Measurements from ENCODE around the gene LPIN2. TPM values are rescaled to one million over a fixed set of nuclear protein-coding genes. Genes with fewer than 3 reads are reported as not detected.
"Not testable (repeated sequence)": the region's sequence is repeated elsewhere in the genome, so short reads cannot be mapped to it uniquely, and the experiment has no call there.

The LPIN2 gene
- 23.4 TPM for total RNA-seq (ENCODE audit: insufficient read depth, low replicate concordance)

DNA sequence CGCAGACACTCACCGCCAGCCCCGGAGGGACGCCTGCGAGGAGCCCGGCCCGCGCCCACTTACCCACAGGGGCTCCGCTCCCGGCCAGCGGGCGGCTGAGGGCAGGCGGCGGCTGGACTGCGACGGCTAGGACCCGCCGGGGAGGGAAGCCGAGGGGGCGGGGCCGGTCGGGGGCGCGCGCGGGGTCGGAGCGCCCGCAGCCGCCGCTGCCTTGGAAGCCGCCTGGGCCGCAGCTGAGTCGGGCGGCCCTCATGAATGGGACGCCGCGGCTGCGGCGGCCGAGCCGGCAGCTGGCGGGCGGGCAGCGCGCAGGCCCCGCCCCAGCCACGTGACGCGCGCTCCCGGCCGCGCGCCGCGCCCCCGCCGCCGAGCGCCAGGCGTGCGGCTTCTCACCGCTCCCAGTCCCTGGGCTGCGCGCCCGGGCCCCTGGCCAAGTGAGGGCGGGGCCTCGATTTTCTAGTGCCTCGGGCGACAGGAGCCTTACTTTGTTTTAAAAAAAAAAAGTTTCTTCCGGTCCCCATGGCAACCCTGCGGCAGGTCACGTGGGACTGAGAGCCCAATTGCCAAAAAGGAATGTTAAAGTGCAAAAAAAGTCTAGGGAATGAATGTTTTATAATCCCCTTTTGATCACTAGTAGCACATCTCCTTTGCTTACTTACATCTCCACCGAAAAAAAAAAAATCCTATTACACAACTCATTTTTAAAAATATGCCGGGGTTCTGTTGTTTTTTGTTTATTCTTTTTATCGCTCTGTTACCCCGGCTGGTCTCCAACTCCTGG lies at the start of gene LPIN2:
Gene LPIN2, minus strand, starts transcription at position 121 of the 781 bp plus-strand sequence. CDS start 52,304 bp downstream, outside the sequence.
- peak; percentile 99 for DNase-seq (ENCODE audit: low spot score)

GRCh38 chr18:3061581-3062312 lies 48.8 kb upstream of the LPIN2 start:
- no peak for DNase-seq (ENCODE audit: low spot score)

DNA sequence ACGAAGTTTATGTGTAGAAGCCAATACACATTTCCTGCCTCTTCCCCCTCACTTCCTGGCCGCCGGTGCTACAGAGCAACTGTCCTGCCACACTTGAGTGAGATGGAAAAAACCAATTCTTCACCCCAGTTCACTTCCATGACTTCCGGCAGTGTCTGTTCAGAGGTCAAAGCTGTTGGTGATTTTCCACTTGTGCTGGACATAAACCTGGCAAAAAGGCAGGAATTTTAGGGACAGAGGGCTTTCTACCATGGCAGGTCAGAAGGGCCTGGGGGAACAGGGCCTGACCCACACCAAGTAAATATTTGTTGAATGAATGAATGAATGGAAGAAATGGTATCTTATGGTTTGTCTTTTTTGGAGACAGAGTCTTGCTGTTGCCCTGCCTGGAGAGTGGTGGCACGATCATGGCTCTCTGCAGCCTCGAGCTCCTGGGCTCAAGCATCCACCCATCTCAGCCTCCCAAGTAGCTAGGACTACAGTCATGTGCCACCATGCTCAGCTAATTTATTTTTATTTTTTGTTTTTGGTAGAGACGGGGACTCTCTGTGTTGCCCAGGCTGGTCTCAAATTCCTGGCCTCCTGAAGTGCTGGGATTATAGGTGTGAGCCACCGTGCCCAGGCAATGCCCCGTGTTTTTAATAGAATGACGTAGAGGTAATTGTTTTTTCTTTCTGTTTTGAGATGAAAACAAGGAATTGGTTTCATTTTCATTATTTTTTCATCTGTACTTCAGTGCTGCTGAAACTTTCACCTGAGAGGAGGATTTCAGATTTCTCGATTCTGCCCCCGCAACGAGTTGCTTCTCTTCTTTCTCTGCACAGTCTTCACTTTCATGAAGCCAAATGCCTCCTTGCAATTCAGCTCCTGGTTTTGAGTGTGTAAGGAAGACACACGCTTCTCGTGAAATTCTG lies 48.0 kb upstream of the LPIN2 start:
- DNase-seq (ENCODE audit: low spot score) = no peak

GRCh38 chr18:3059272-3059671 lies 46.3 kb upstream of the LPIN2 start:
- DNase-seq (ENCODE audit: low spot score) = no peak

DNA sequence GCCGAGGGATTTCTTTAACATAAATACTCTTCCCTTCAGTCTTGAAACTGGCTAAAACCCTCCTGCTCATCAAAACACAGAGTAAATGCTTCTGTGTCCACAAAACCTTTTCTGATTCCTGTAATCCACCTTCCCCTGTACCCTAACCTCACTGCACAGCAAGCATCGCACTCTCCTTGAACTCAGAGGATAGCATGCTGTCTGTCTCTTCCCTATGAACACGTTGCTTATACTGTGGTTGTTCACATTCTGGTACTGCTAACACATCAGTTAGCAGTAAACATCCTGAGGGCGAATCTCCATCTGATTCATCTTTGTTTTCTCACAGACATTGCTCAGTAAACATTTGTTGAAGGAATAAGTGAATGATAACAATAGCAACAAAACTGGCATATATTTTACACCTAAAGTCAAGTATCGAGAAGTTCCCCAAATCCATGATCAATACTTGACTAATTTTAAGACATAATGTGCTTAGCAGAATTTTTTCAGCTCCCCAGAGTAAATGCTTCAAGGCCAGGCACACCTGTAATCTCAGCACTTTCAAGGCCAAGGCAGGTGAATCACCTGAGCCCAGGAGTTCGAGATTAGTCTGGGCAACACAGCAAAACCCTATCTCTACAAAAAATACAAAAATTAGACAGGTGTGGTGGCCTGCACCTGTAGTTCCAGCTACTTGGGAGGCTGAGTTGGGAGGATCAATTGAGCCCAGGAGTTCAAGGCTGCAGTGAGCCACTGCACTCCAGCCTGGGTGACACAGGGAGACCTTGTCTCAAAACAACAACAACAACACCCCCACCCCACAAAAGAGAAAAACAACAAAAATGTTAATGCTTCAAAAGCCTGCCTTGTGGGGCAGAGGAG lies 45.6 kb upstream of the LPIN2 start:
- DNase-seq (ENCODE audit: low spot score) = no peak

DNA sequence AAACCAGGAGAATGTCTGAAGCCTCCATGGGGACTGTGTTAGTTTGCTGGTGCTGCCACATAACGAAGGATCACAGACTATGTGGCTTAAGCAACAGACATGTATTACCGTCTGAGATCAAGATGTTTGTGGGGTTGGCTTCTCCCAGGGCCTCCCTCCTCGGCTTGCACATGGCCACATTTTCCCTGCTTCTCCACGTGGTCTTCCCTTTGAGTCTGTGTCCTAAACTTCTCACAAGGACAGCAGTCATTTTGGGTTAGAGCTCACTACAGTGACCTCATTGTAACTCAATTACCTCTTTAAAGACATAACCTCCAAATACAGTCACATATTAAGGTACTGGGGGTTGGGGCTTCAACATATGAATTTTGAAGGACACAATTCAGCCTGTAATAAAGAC lies 44.6 kb upstream of the LPIN2 start:
- no peak for DNase-seq (ENCODE audit: low spot score)

- DNase-seq (ENCODE audit: low spot score) = no peak
These were observed 43.4 kb upstream of the LPIN2 start for GRCh38 chr18:3056311-3056710.

DNA sequence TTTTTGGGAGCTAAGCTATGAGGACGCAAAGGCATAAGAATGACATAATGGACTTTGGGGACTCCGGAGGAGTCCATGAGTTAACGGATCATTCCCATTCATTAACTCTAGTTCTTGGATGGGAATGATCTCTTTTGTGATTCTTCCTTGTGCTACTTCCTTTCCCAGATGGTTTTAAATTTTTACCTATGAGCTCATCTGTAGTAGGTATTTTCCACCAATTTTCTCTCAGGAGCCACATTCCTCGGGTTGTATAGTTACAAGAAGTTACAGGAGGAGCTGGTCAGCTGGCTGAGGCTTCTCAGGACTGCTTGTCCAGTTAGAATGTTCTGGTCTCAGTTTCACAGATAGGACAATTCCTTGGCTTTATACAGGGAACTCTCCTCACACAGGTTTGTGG lies 42.9 kb upstream of the LPIN2 start:
- no peak for DNase-seq (ENCODE audit: low spot score)

DNA sequence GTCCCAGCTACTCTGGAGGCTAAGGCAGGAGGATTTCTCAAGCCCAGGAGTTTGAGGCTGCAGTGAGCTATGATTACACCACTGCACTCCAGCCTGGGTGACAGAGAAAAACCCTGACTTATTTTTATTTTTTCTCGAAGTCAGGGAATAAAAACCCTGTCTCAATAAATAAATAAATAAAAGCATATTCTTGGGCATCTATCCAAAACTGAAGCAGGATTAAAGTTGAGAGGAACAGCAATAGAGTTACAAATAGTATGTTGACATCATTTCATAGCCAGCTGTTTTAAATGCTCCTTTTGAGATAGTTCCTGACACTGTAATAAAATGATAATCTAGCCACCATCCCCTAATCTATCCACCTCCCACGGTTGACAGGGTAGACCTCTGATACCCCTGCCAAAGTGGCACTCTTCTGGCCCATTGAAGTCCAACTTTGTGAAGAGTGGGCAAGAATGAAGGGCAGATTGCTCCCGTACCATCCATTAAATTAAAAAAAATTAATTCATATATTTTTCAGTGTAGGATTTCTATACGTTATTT lies 42.3 kb upstream of the LPIN2 start:
- peak; percentile 48 for DNase-seq (ENCODE audit: low spot score)

DNA sequence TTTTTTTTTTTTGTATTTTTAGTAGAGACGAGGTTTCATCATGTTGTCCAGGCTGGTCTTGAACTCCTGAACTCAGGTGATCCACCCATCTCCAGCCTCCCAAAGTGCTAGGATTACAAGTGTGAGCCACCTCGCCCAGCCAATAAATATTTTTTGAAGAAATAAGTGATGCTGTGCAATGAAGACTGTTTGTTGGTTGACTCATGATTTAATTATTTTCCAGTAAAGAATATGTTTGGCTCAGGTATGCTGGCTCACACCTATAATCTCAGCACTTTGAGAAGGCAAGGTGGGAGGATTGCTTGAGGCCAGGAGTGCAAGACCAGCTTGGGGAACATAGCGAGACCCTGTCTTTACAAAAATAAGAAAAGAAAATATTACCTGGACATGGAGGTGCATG lies 41.8 kb upstream of the LPIN2 start:
- DNase-seq (ENCODE audit: low spot score) = no peak

DNA sequence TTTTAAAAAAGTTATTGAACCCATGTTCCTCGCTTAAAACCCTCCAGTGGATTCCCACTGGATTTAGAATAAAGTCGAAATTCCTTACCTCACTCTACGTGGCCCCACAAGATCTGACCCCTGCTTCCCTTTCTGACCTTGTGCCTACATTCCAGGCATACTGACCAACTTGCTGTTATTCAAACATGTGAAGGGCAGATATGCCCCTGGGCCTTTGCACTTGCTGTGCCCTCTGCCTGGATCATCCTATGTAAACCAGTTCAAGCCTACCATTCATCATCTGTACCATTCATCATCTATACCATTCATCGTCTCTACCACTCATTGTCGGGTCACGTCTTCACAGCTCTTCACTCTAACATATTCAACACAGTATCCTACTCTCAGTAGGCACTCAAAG lies 41.3 kb upstream of the LPIN2 start:
- DNase-seq (ENCODE audit: low spot score) = no peak

DNA sequence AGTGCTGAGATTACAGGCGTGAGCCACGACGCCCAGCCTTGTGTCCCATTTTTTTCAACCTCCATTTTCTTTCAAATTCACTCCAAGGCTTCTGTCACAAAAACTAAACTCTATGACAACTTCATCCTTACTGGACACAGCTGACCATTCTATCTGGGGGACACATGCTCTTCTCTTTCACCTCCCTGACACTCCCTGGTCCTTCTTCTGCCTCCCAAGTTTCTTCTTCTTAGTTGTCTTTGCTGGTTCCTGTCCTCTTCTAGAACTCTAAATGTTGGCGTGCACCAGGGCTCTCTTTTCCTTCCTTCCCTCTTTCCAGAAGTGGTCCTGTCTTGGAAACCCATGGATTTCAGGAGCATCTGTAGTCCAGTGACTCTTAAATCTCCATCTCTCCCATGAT lies 40.1 kb upstream of the LPIN2 start:
- DNase-seq (ENCODE audit: low spot score) = no peak

GRCh38 chr18:3052411-3052758 lies 39.4 kb upstream of the LPIN2 start:
- DNase-seq (ENCODE audit: low spot score) = no peak

- peak; percentile 52 for DNase-seq (ENCODE audit: low spot score)
These were observed 38.9 kb upstream of the LPIN2 start for GRCh38 chr18:3051718-3052410.

DNA sequence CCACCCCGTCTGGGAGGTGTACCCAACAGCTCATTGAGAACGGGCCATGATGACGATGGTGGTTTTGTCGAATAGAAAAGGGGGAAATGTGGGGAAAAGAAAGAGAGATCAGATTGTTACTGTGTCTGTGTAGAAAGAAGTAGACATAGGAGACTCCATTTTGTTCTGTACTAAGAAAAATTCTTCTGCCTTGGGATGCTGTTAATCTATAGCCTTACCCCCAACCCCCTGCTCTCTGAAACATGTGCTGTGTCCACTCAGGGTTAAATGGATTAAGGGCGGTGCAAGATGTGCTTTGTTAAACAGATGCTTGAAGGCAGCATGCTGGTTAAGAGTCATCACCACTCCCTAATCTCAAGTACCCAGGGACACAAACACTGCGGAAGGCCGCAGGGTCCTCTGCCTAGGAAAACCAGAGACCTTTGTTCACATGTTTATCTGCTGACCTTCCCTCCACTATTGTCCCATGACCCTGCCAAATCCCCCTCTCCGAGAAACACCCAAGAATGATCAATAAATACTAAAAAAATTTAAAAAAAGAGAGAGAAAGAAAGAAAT lies 37.0 kb upstream of the LPIN2 start:
- DNase-seq (ENCODE audit: low spot score) = not testable (repeated sequence)

DNA sequence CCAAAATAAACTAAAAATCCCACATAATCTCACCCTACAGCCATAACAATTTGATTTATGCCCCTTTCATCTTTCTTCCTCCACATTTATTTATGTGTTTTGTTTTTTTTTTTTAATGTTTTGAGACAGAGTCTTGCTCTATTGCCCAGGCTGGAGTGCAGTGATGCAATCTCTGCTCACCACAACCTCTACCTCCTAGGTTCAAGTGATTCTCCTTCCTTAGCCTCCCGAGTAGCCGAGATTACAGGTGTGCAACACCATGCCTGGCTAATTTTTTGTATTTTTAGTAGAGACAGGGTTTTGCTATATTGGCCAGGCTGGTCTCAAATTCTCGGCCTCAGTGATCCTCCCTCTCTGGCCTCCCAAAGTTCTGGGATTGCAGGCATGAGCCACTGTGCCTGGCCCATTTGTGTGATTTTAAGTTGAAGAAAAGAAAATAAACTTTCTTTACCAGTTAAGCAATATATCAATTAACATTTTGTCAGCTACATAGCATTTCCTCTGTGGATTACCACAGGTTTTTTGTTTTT lies 35.9 kb upstream of the LPIN2 start:
- DNase-seq (ENCODE audit: low spot score) = no peak

- DNase-seq (ENCODE audit: low spot score) = peak; percentile 29
These were observed 35.2 kb upstream of the LPIN2 start for GRCh38 chr18:3048121-3048520.

GRCh38 chr18:3046216-3046808 lies 33.4 kb upstream of the LPIN2 start:
- no peak for DNase-seq (ENCODE audit: low spot score)
